Neural cell (in vitro differentiated cells): Measurements from ENCODE around the gene MRPL12. TPM values are rescaled to one million over a fixed set of nuclear protein-coding genes. Genes with fewer than 3 reads are reported as not detected.

Source experiments
- H2AFZ ChIP-seq: fragments of 200-600, 300-800 bp; sonication (generic), shearing (Covaris generic); 2 replicates; pipeline ENCODE4 v1.6.0; 2014; ENCODE audit warnings: low read depth, mild to moderate bottlenecking, antibody characterized with exemption, low read length, moderate library complexity
- H3F3A ChIP-seq: fragments of 200-600 bp; shearing (Covaris generic); 2 replicates; pipeline ENCODE4 v1.6.1; 2016; ENCODE audit warnings: mild to moderate bottlenecking, moderate library complexity, mixed read lengths, antibody characterized with exemption, low read length; ENCODE audit not compliant: insufficient read depth, poor library complexity, severe bottlenecking
- H3K27ac ChIP-seq: fragments of 200-600, 300-800 bp; sonication (generic), shearing (Covaris generic); 2 replicates; pipeline ENCODE4 v1.5.1; 2014; ENCODE audit warnings: mild to moderate bottlenecking, low read length, moderate library complexity
- H3K27me3 ChIP-seq: fragments of 300-800, 200-600 bp; sonication (generic), shearing (Covaris generic); 2 replicates; pipeline ENCODE4 v1.6.0; 2014; ENCODE audit warnings: mild to moderate bottlenecking, low read depth, low read length, moderate library complexity; ENCODE audit not compliant: insufficient read depth
- H3K36me3 ChIP-seq: fragments of 300-800, 200-600 bp; sonication (generic), shearing (Covaris generic); 2 replicates; pipeline ENCODE4 v1.5.1; 2014; ENCODE audit warnings: mild to moderate bottlenecking, antibody characterized with exemption, low read length, moderate library complexity; ENCODE audit not compliant: insufficient read depth
- H3K4me2 ChIP-seq: fragments of 300-800, 200-600 bp; sonication (generic), shearing (Covaris generic); 2 replicates; pipeline ENCODE4 v1.6.0; 2014; ENCODE audit warnings: mild to moderate bottlenecking, low read length
- H3K4me3 ChIP-seq: fragments of 300-800, 200-600 bp; sonication (generic), shearing (Covaris generic); 2 replicates; pipeline ENCODE4 v1.5.1; 2014; ENCODE audit warnings: mild to moderate bottlenecking, low read length, moderate library complexity
- H3K79me2 ChIP-seq: fragments of 200-600 bp; shearing (Covaris generic); replicated peaks from 2 replicates; pipeline ENCODE4 v1.6.0; 2014; ENCODE audit warnings: mild to moderate bottlenecking, low read length, moderate library complexity; ENCODE audit not compliant: insufficient read depth
- H3K9ac ChIP-seq: fragments of 300-800, 200-600 bp; sonication (generic), shearing (Covaris generic); 2 replicates; pipeline ENCODE4 v1.6.1; 2016; ENCODE audit warnings: mild to moderate bottlenecking, low read length, mixed read lengths
- H3K9me2 ChIP-seq: fragments of 200-600 bp; shearing (Covaris generic); 2 replicates; pipeline ENCODE4 v1.6.1; 2016; ENCODE audit warnings: mild to moderate bottlenecking, low read length, mixed read lengths; ENCODE audit not compliant: insufficient read depth
- H3K9me3 ChIP-seq: fragments of 200-600, 300-800 bp; sonication (generic), shearing (Covaris generic); 2 replicates; pipeline ENCODE4 v1.6.1; 2016; ENCODE audit warnings: mild to moderate bottlenecking, mixed run types, low read length, moderate library complexity, mixed read lengths
- H4K20me1 ChIP-seq: fragments of 200-600 bp; shearing (Covaris generic); 2 replicates; pipeline ENCODE4 v1.6.1; 2016; ENCODE audit warnings: mild to moderate bottlenecking, mixed run types; ENCODE audit not compliant: insufficient read depth
- CTCF ChIP-seq: fragments of 450-650 bp; IDR thresholded peaks from 2 replicates; pipeline ENCODE4 v1.5.1; 2014; ENCODE audit warnings: antibody characterized with exemption, mild to moderate bottlenecking, moderate library complexity; ENCODE audit not compliant: poor library complexity, severe bottlenecking
- EP300 ChIP-seq: fragments of 450-650 bp; conservative IDR thresholded peaks from 2 replicates; pipeline ENCODE4 v1.6.1; 2014; ENCODE audit warnings: antibody characterized with exemption, mild to moderate bottlenecking, moderate library complexity; ENCODE audit not compliant: poor library complexity, severe bottlenecking
- EZH2 ChIP-seq: fragments of 200-600, 300-800 bp; shearing (Covaris generic), sonication (generic); IDR thresholded peaks from 2 replicates; pipeline ENCODE4 v1.6.1; 2014; ENCODE audit warnings: antibody characterized with exemption, low read length, borderline replicate concordance, mild to moderate bottlenecking; ENCODE audit not compliant: insufficient read depth, poor library complexity, severe bottlenecking
- MXI1 ChIP-seq: fragments of 450-650 bp; conservative IDR thresholded peaks from 2 replicates; pipeline ENCODE4 v1.6.1; 2014; ENCODE audit warnings: antibody characterized with exemption, mild to moderate bottlenecking; ENCODE audit not compliant: poor library complexity, severe bottlenecking
- POLR2AphosphoS5 ChIP-seq: IDR thresholded peaks from 2 replicates; pipeline ENCODE4 v1.6.1; 2012
- RAD21 ChIP-seq: fragments of 450-650 bp; conservative IDR thresholded peaks from 2 replicates; pipeline ENCODE4 v1.6.1; 2014; ENCODE audit warnings: antibody characterized with exemption, mild to moderate bottlenecking, moderate library complexity
- SMC3 ChIP-seq: fragments of 450-650 bp; conservative IDR thresholded peaks from 2 replicates; pipeline ENCODE4 v1.6.1; 2014; ENCODE audit warnings: antibody characterized with exemption, mild to moderate bottlenecking, moderate library complexity; ENCODE audit not compliant: poor library complexity
- TAF1 ChIP-seq: IDR thresholded peaks from 2 replicates; pipeline ENCODE4 v1.6.1; 2012; ENCODE audit warnings: low read depth
- polyA plus RNA-seq: library from polyadenylated mRNA; depleted of rRNA; stranded (reverse); fragments of >200 nt; gene quantifications from 2 replicates; pipeline ENCODE4 v1.2.3, GENCODE V29; 2014
- TF ChIP-seq, protein P1 (sequence below): IDR thresholded peaks from 2 replicates; pipeline ENCODE4 v1.6.1; 2012; ENCODE audit warnings: borderline replicate concordance

MRPL12 gene
- polyA plus RNA-seq, 1 donor from 2014 or later, result 10.4 TPM

DNA sequence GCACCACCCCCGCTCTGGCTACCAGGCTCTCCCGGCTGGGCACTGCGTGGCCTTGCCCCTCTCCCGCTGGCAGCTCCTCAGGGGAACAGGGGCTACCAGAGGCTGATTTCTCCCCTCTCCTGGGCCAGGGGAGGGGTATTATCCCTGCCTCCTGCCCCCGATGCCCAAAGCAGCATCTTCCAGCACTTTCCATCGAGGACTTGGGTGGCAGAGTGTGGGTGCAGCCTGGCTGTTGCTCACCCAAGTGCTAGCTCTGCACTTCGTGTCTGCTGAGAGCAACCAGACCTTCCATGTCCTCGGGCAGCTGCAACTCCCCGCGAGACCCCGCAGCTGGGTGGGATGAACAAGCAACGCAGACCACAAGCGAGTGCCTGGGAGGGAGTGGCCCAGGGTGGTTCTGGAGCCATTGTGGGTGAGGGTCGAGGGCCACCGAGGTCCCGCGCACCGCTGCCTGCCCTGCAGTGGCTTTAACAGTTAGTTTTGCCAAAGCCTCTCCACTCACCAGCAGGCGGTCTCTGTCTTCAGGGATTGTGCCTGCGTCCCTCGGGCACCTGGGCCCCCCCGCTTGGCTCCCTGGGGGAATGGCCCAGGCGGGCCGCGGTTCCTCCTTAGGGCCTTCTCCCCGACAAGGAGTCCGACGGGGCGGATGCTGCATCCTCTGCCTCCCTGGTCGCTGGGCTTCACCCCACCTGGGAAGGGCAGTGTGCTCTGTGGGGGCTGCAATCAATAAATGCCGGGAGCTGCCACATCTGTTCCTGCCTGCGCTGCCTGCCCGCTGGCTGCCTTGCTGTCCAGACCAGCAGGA, 17.3 kb downstream of the MRPL12 start:
- H3K4me3 ChIP-seq, result no peak overlapping the region
- H3K9me3 ChIP-seq, result no peaks in the 10 kb centered on the region
- TF ChIP-seq TAF1 (no peak), EP300 (no peak), RAD21 (no peak), CTCF (no peak), MXI1 (no peak), EZH2 (no peak), SMC3 (no peak), POLR2AphosphoS5 (no peak)
- TF ChIP-seq, protein P1, sequence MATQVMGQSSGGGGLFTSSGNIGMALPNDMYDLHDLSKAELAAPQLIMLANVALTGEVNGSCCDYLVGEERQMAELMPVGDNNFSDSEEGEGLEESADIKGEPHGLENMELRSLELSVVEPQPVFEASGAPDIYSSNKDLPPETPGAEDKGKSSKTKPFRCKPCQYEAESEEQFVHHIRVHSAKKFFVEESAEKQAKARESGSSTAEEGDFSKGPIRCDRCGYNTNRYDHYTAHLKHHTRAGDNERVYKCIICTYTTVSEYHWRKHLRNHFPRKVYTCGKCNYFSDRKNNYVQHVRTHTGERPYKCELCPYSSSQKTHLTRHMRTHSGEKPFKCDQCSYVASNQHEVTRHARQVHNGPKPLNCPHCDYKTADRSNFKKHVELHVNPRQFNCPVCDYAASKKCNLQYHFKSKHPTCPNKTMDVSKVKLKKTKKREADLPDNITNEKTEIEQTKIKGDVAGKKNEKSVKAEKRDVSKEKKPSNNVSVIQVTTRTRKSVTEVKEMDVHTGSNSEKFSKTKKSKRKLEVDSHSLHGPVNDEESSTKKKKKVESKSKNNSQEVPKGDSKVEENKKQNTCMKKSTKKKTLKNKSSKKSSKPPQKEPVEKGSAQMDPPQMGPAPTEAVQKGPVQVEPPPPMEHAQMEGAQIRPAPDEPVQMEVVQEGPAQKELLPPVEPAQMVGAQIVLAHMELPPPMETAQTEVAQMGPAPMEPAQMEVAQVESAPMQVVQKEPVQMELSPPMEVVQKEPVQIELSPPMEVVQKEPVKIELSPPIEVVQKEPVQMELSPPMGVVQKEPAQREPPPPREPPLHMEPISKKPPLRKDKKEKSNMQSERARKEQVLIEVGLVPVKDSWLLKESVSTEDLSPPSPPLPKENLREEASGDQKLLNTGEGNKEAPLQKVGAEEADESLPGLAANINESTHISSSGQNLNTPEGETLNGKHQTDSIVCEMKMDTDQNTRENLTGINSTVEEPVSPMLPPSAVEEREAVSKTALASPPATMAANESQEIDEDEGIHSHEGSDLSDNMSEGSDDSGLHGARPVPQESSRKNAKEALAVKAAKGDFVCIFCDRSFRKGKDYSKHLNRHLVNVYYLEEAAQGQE, result no peak
- no peaks in the 10 kb centered on the region for H3K27me3 ChIP-seq
- no peak overlapping the region for H3K27ac ChIP-seq
- no peaks in the 10 kb centered on the region for H3K36me3 ChIP-seq
- no peaks in the 10 kb centered on the region for H3K9me2 ChIP-seq
- H3K4me2 ChIP-seq, result no peak overlapping the region
- H2AFZ ChIP-seq, result no peak overlapping the region
- H3K79me2 ChIP-seq, result no peaks in the 10 kb centered on the region
- no peak overlapping the region for H3K9ac ChIP-seq
- H3F3A ChIP-seq, result no peaks in the 10 kb centered on the region
- no peaks in the 10 kb centered on the region for H4K20me1 ChIP-seq

- no peaks in the 10 kb centered on the region for H3F3A ChIP-seq
- no peaks in the 10 kb centered on the region for H3K9me2 ChIP-seq
- no peaks in the 10 kb centered on the region for H3K36me3 ChIP-seq
- no peak overlapping the region for H3K4me2 ChIP-seq
- H3K27me3 ChIP-seq, result no peaks in the 10 kb centered on the region
- no peaks in the 10 kb centered on the region for H4K20me1 ChIP-seq
- H3K79me2 ChIP-seq, result no peaks in the 10 kb centered on the region
- no peak overlapping the region for H3K4me3 ChIP-seq
- no peak overlapping the region for H3K9ac ChIP-seq
- no peak overlapping the region for H3K27ac ChIP-seq
- H2AFZ ChIP-seq, result no peak overlapping the region
- no peaks in the 10 kb centered on the region for H3K9me3 ChIP-seq
- TF ChIP-seq EZH2 (no peak), SMC3 (no peak), CTCF (no peak), RAD21 (no peak), TAF1 (no peak), MXI1 (no peak), EP300 (no peak), POLR2AphosphoS5 (no peak)
- TF ChIP-seq, protein P1, result no peak
Observed at GRCh38 chr17:81722184-81723120, 19.3 kb downstream of the MRPL12 start.
